Kidney (tissue), 14 donors: ENCODE data around the gene PHAF1. TPM values are rescaled to one million over a fixed set of nuclear protein-coding genes. Genes with fewer than 3 reads are reported as not detected.

Experiments used
- DNase-seq, 5 donors: peaks; one replicate each; pipeline ENCODE4 v3.0.0-alpha.2; 2013 to 2020
- FAIRE-seq: peaks from 2 replicates; lab custom pipeline; 2012; peaks lifted over from hg19 to GRCh38; lab: Jason Lieb, UNC
- H3K27ac ChIP-seq, 2 donors: one replicate each; pipeline ENCODE4 v1.7.0; 2013; ENCODE audit warnings: low read depth in 2 of 2, low read length in 2 of 2, inconsistent platforms in 1 of 2
- H3K27me3 ChIP-seq: one replicate; pipeline ENCODE4 v1.7.1; 2013; ENCODE audit warnings: low read length, inconsistent platforms; ENCODE audit not compliant: control insufficient read depth, insufficient read depth
- H3K36me3 ChIP-seq, 3 donors: one replicate each; pipeline versions ENCODE4 v1.7.0 to v1.7.1; 2013; ENCODE audit warnings: low read length in 3 of 3, control low read depth in 1 of 3, inconsistent platforms in 1 of 3; ENCODE audit not compliant: insufficient read depth in 3 of 3, control insufficient read depth in 2 of 3
- H3K4me1 ChIP-seq, 3 donors: one replicate each; pipeline versions ENCODE4 v1.7.0 to v1.7.1; 2013; ENCODE audit warnings: low read length in 3 of 3, inconsistent platforms in 1 of 3, low read depth in 1 of 3; ENCODE audit not compliant: control insufficient read depth in 2 of 3, insufficient read depth in 2 of 3
- H3K4me3 ChIP-seq, 3 donors: one replicate each; pipeline versions ENCODE4 v1.7.0 to v1.8.1; 2013; ENCODE audit warnings: low read length in 3 of 3, control low read depth in 1 of 3, inconsistent platforms in 1 of 3
- H3K9ac ChIP-seq, 3 donors: one replicate each; pipeline versions ENCODE4 v1.7.0 to v1.7.1; 2013; ENCODE audit warnings: low read length in 3 of 3, control low read depth in 1 of 3, inconsistent platforms in 1 of 3
- H3K9me3 ChIP-seq, 3 donors: one replicate each; pipeline versions ENCODE4 v1.7.0 to v1.7.1; 2013; ENCODE audit warnings: low read length in 3 of 3, control low read depth in 1 of 3, inconsistent platforms in 1 of 3; ENCODE audit not compliant: control insufficient read depth in 2 of 3, insufficient read depth in 1 of 3
- intact Hi-C: fragments of 100-400 bp; cut with DNase I; formaldehyde crosslinking; loops from one replicate; pipeline ENCODE4 v1.11.1; 2022
- polyA plus RNA-seq: library from polyadenylated mRNA; stranded (reverse); fragments of 350-450 nt; fragmentation: Illumina TruSeq; extraction: RNeasy Lipid Tissue Mini Kit (QIAGEN cat#74804); gene quantifications from one replicate; pipeline ENCODE4 v1.2.3, GENCODE V29; 2014; ENCODE audit warnings: low read depth, low replicate concordance; ENCODE audit not compliant: insufficient read depth
- total RNA-seq: library from RNA; stranded (reverse); fragmentation: NEBNext Ultra II Directional; extraction: Animal tissue kit (Norgen Biotek cat#: 25700); gene quantifications from one replicate; pipeline ENCODE4 v1.2.1, GENCODE V29; 2021
- TF ChIP-seq, protein P1 (sequence below): IDR thresholded peaks from 3 replicates; pipeline ENCODE4 v1.5.1; 2012; ENCODE audit warnings: mild to moderate bottlenecking, moderate library complexity, borderline replicate concordance; ENCODE audit not compliant: insufficient read depth; ENCODE audit errors: extremely low read depth
- donor health status: control.
- donor health status: control.
- donor health status: control.
- donor health status: control.
- donor health status: control.
- donor health status: DM: yes; HTN: yes; CAD: no.
- donor health status: Normal renal cell carcinoma (clear cell type).

The PHAF1 gene
- total and polyA plus RNA-seq, 2 donors from 2014 or later: 14.3 to 16.9 TPM

DNA sequence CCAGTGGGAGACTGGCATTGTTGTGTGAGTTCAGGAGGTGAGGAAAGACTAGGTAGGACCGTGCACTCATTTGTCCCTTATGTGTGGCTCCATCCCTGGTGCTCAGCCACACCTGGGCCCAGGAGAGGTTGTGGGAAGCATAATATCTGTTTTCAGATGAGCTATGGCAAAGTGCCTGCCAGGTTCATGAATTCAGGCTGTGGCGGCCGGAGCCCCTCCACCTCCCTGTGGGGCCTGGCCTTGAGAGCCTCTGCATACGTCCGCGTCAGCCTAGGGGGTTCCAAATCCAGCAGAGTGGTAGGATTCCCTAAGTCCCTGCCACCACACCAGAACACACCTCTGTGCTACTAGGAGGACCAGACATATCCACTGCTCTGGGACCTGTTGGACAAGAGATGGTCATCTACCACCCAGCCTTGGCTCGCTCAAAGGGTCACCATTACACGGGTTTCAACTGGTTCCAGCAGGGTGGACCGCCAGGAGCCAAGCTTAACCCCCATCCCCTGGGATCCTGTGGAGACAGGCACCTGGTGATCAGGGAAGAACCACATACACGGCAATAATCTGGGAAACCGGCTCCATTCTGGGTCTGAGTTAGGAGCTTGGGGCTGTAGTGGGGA, 39.0 kb downstream of the PHAF1 start:
- Histone ChIP-seq H3K9ac (no peak overlapping the region), H3K4me1 (peaks cover 0 to 14% (median 0%) of the 10 kb centered on the region in 3 donors), H3K27ac (no peak overlapping the region), H3K9me3 (no peaks in the 10 kb centered on the region), H3K4me3 (no peak overlapping the region), H3K27me3 (no peaks in the 10 kb centered on the region), H3K36me3 (peaks cover 5 to 34% (median 21%) of the 10 kb centered on the region in 3 donors)
- TF ChIP-seq, protein P1, sequence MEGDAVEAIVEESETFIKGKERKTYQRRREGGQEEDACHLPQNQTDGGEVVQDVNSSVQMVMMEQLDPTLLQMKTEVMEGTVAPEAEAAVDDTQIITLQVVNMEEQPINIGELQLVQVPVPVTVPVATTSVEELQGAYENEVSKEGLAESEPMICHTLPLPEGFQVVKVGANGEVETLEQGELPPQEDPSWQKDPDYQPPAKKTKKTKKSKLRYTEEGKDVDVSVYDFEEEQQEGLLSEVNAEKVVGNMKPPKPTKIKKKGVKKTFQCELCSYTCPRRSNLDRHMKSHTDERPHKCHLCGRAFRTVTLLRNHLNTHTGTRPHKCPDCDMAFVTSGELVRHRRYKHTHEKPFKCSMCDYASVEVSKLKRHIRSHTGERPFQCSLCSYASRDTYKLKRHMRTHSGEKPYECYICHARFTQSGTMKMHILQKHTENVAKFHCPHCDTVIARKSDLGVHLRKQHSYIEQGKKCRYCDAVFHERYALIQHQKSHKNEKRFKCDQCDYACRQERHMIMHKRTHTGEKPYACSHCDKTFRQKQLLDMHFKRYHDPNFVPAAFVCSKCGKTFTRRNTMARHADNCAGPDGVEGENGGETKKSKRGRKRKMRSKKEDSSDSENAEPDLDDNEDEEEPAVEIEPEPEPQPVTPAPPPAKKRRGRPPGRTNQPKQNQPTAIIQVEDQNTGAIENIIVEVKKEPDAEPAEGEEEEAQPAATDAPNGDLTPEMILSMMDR: no peak
- intact Hi-C loops: no loop called here
- DNase-seq (peak in 1 of 5 donors; percentile 53), FAIRE-seq (no peak)

GRCh38 chr16:67149276-67150046, 39.7 kb downstream of the PHAF1 start:
- Histone ChIP-seq H3K9ac (no peak overlapping the region), H3K4me3 (no peak overlapping the region), H3K9me3 (no peaks in the 10 kb centered on the region), H3K4me1 (peaks cover 0 to 14% (median 0%) of the 10 kb centered on the region in 3 donors), H3K27ac (no peak overlapping the region), H3K27me3 (peaks cover 4% of the 10 kb centered on the region), H3K36me3 (peaks cover 2 to 28% (median 19%) of the 10 kb centered on the region in 3 donors)
- no peak for FAIRE-seq
- peak in 2 of 5 donors; percentile 63 to 79 for DNase-seq
- intact Hi-C loops: no loop called here
- TF ChIP-seq, protein P1: no peak

- no peaks in the 10 kb centered on the region for H3K9me3 ChIP-seq
- H3K4me3 ChIP-seq: peak overlapping the region in 2 of 3 donors; percentile 60 to 75
- intact Hi-C loops: no loop called here
- H3K4me1 ChIP-seq: peaks cover 0 to 17% (median 0%) of the 10 kb centered on the region in 3 donors
- H3K27me3 ChIP-seq: peaks cover 5% of the 10 kb centered on the region
- no peak for FAIRE-seq
- H3K9ac ChIP-seq: peak overlapping the region in 2 of 3 donors; percentile 55 to 84
- TF ChIP-seq, protein P1: no peak
- peak overlapping the region; percentile 80 to 85 for H3K27ac ChIP-seq
- H3K36me3 ChIP-seq: peaks cover 2 to 20% (median 13%) of the 10 kb centered on the region in 3 donors
- peak; percentile 71 to 92 (median 85) for DNase-seq
Observed at GRCh38 chr16:67150047-67150832, 40.5 kb downstream of the PHAF1 start.
